Stomach (tissue), 4 donors: ENCODE data around the gene GNPTAB.

Source experiments
- CTCF ChIP-seq, 7 experiments: fragments of 450-650 bp in 4 of 7; fragments of 200-600 bp in 3 of 7; sonication (generic) in 3 of 7; IDR thresholded peaks; one replicate each; pipeline ENCODE4 v1.5.1; 2016 to 2019; ENCODE audit warnings: antibody characterized with exemption in 7 of 7, control low read depth in 2 of 7, mild to moderate bottlenecking in 1 of 7
- EP300 ChIP-seq: sonication (generic); formaldehyde crosslinking; IDR thresholded peaks from one replicate; pipeline ENCODE4 v1.6.1; 2017; ENCODE audit warnings: antibody characterized with exemption
- POLR2A ChIP-seq, 4 donors: fragments of 450-650 bp; IDR thresholded peaks; one replicate each; pipeline ENCODE4 v1.6.1; 2016; ENCODE audit warnings: antibody characterized with exemption in 4 of 4, control low read depth in 2 of 4, mild to moderate bottlenecking in 1 of 4, moderate library complexity in 1 of 4

- no peak for TF ChIP-seq POLR2A (IDR thresholded peaks at IDR 0.05)
- no peak for TF ChIP-seq EP300
- TF ChIP-seq CTCF (IDR thresholded peaks at IDR 0.05), result no peak
Measured at GRCh38 chr12:101740566-101740965, 90.2 kb downstream of the GNPTAB start.
